Measurements from ENCODE around the gene GPR85. TPM values are rescaled to one million over a fixed set of nuclear protein-coding genes. Genes with fewer than 3 reads are reported as not detected.
"Not testable (repeated sequence)": the region's sequence is repeated elsewhere in the genome, so short reads cannot be mapped to it uniquely, and the experiment has no call there.

The GPR85 gene
- under 0.01 TPM for total RNA-seq

- peaks cover 11% of the 10 kb centered on the region for H3K4me1 ChIP-seq (ENCODE audit: insufficient read depth, low read length)
- H3K9me3 ChIP-seq (ENCODE audit: low read depth, low read length), result no peaks in the 10 kb centered on the region
- peaks cover 47% of the 10 kb centered on the region for H3K27me3 ChIP-seq (ENCODE audit: insufficient read depth, low read length)
- peak within 1 kb of the TSS; percentile 17 for H3K4me3 ChIP-seq (ENCODE audit: low read length)
Measured at GRCh38 chr7:113086431-113086888, at the start of gene GPR85. TSS of gene GPR85 (minus strand) at chr7:113086827. CDS start at chr7:113084721, 2,106 bp downstream.

- Histone ChIP-seq H3K4me3 (ENCODE audit: low read length) (no peak overlapping the region), H3K27me3 (ENCODE audit: insufficient read depth, low read length) (no peaks in the 10 kb centered on the region), H3K4me1 (ENCODE audit: insufficient read depth, low read length) (no peaks in the 10 kb centered on the region), H3K9me3 (ENCODE audit: low read depth, low read length) (no peaks in the 10 kb centered on the region)
Measured at GRCh38 chr7:113134025-113134424, 47.4 kb upstream of the GPR85 start.

- no peaks in the 10 kb centered on the region for H3K27me3 ChIP-seq (ENCODE audit: insufficient read depth, low read length)
- H3K4me1 ChIP-seq (ENCODE audit: insufficient read depth, low read length), result no peaks in the 10 kb centered on the region
- H3K9me3 ChIP-seq (ENCODE audit: low read depth, low read length), result no peaks in the 10 kb centered on the region
- no peak overlapping the region for H3K4me3 ChIP-seq (ENCODE audit: low read length)
Measured at GRCh38 chr7:113131367-113131766, 44.7 kb upstream of the GPR85 start.

GRCh38 chr7:113128031-113128430 lies 41.4 kb upstream of the GPR85 start:
- Histone ChIP-seq H3K9me3 (ENCODE audit: low read depth, low read length) (no peaks in the 10 kb centered on the region), H3K27me3 (ENCODE audit: insufficient read depth, low read length) (no peaks in the 10 kb centered on the region), H3K4me1 (ENCODE audit: insufficient read depth, low read length) (no peaks in the 10 kb centered on the region), H3K4me3 (ENCODE audit: low read length) (no peak overlapping the region)

- H3K9me3 ChIP-seq (ENCODE audit: low read depth, low read length), result no peaks in the 10 kb centered on the region
- no peak overlapping the region for H3K4me3 ChIP-seq (ENCODE audit: low read length)
- H3K27me3 ChIP-seq (ENCODE audit: insufficient read depth, low read length), result no peaks in the 10 kb centered on the region
- no peaks in the 10 kb centered on the region for H3K4me1 ChIP-seq (ENCODE audit: insufficient read depth, low read length)
Measured at GRCh38 chr7:113125728-113126127, 39.1 kb upstream of the GPR85 start.

DNA sequence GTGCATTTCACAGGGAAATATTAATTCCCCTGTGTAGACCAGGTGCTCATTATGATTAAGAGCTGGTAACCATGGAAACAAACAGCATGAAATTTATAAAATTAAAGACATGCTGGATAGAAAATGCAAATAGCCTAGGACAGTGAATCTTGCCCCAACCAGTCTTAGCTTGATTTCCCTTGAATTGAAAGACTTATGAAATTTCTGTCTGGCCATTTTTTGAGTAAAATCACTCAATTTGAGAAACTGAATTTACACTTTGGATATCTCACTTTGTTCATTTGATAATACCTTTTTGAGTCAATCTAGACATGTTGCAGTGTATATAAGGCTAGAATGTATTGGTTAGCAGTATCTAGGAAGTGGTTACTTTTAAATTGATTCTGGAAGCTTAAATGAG lies 36.1 kb upstream of the GPR85 start:
- no peak overlapping the region for H3K4me3 ChIP-seq (ENCODE audit: low read length)

GRCh38 chr7:113120647-113121046 lies 34.0 kb upstream of the GPR85 start:
- peaks cover 11% of the 10 kb centered on the region for H3K4me1 ChIP-seq (ENCODE audit: insufficient read depth, low read length)
- no peak overlapping the region for H3K4me3 ChIP-seq (ENCODE audit: low read length)
- no peaks in the 10 kb centered on the region for H3K9me3 ChIP-seq (ENCODE audit: low read depth, low read length)
- no peaks in the 10 kb centered on the region for H3K27me3 ChIP-seq (ENCODE audit: insufficient read depth, low read length)

More for the DNA sequence above, 36.1 kb upstream of the GPR85 start:
- no peaks in the 10 kb centered on the region for H3K27me3 ChIP-seq (ENCODE audit: insufficient read depth, low read length)
- H3K9me3 ChIP-seq (ENCODE audit: low read depth, low read length), result no peaks in the 10 kb centered on the region
- peaks cover 4% of the 10 kb centered on the region for H3K4me1 ChIP-seq (ENCODE audit: insufficient read depth, low read length)

DNA sequence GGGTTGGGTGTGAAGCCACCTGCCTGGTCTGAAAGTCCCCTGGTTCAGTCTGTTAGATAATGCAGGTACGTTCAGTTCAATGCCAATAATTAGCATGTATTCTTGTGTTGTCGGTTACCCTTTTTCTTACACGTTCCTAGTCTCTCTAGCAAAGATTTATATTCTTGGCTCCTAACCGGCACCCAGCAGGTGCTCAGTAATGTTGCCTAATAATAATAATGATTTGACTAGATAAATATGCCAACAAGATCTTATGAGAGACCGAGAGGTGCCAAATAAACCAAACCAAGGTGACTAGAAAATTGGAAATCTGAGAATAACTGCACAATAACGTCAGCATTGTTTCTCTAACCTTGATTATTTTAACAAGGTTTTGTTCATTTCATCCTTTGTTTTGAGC lies 32.8 kb upstream of the GPR85 start:
- Histone ChIP-seq H3K4me3 (ENCODE audit: low read length) (no peak overlapping the region), H3K4me1 (ENCODE audit: insufficient read depth, low read length) (peaks cover 11% of the 10 kb centered on the region), H3K9me3 (ENCODE audit: low read depth, low read length) (no peaks in the 10 kb centered on the region), H3K27me3 (ENCODE audit: insufficient read depth, low read length) (no peaks in the 10 kb centered on the region)

DNA sequence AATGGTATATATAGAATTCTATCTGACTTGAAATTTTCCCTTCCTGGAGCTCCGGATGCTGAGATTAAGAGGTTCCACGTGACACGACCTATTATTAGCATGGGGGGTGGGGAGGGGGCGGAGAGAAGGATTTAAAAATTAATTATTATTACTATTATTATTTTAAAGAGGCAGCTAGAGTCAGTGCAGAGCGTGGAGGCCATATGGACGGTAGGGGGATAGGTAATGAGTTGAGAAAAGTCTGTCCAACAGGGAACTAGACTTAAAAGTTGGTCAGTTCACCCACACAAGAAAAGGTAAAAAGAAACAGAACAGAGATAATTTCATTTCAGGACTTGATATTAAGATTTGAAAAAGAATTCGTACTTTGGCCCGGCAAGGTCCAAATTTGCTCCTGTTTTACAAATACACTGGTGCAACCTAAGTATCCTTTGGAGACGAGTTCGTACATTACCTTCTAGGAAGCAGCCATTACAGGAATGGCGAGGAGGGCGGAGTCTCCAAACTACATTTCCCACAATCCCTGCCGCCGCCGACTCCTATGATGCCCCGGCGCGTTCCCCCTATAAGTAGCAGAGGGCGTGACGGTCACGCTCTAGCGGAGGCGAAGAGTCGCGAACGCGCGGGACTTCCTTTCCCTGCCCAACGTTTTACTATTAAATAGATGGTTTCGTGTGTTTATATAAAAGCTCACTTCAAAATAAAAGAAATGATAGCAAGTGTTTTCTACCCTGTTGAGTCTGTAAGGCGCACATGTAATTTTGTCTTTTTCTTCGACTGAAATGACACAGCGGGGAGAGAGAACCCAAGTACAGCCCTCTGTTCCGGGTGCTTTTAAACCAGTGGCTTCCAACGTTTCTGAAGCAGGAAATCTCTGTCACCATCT lies 31.7 kb upstream of the GPR85 start, which contains the start of gene SMIM30:
TSS of gene SMIM30 (minus strand) at position 481 of the 886 bp plus-strand sequence. CDS start 976 bp downstream, outside the sequence.
- H3K27me3 ChIP-seq (ENCODE audit: insufficient read depth, low read length), result no peaks in the 10 kb centered on the region
- H3K4me3 ChIP-seq (ENCODE audit: low read length), result peak within 1 kb of the TSS; percentile 46
- H3K9me3 ChIP-seq (ENCODE audit: low read depth, low read length), result no peaks in the 10 kb centered on the region
- peaks cover 11% of the 10 kb centered on the region for H3K4me1 ChIP-seq (ENCODE audit: insufficient read depth, low read length)

DNA sequence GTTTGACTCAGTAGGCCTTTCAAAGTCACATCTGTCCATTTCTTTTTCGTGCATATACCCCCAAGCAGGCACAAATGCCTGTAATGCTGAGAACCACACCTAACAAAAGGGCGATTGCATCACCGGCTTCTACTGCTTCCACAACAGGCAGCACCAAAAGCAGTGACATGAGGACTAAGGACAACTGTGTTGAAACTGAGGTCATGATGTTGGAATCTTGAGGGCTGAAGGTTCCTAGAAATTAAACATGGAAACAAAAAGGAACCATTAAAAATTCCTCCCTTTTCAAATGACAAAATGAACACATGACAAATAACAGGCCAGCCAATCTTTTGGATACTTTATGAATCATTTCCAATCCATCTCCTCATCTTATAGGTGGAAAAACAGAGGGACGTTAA lies 30.7 kb upstream of the GPR85 start:
- H3K4me1 ChIP-seq (ENCODE audit: insufficient read depth, low read length), result peaks cover 11% of the 10 kb centered on the region
- not testable (repeated sequence) for H3K27me3 ChIP-seq (ENCODE audit: insufficient read depth, low read length); H3K4me3 ChIP-seq (ENCODE audit: low read length); H3K9me3 ChIP-seq (ENCODE audit: low read depth, low read length)

GRCh38 chr7:113113912-113114311 lies 27.3 kb upstream of the GPR85 start:
- H3K4me1 ChIP-seq (ENCODE audit: insufficient read depth, low read length), result peaks cover 11% of the 10 kb centered on the region

GRCh38 chr7:113109718-113110117 lies 23.1 kb upstream of the GPR85 start:
- no peaks in the 10 kb centered on the region for H3K27me3 ChIP-seq (ENCODE audit: insufficient read depth, low read length)
- H3K4me3 ChIP-seq (ENCODE audit: low read length), result no peak overlapping the region
- H3K9me3 ChIP-seq (ENCODE audit: low read depth, low read length), result no peaks in the 10 kb centered on the region
- H3K4me1 ChIP-seq (ENCODE audit: insufficient read depth, low read length), result no peaks in the 10 kb centered on the region

More at GRCh38 chr7:113113912-113114311, 27.3 kb upstream of the GPR85 start:
- Histone ChIP-seq H3K27me3 (ENCODE audit: insufficient read depth, low read length) (no peaks in the 10 kb centered on the region), H3K9me3 (ENCODE audit: low read depth, low read length) (no peaks in the 10 kb centered on the region), H3K4me3 (ENCODE audit: low read length) (no peak overlapping the region)

DNA sequence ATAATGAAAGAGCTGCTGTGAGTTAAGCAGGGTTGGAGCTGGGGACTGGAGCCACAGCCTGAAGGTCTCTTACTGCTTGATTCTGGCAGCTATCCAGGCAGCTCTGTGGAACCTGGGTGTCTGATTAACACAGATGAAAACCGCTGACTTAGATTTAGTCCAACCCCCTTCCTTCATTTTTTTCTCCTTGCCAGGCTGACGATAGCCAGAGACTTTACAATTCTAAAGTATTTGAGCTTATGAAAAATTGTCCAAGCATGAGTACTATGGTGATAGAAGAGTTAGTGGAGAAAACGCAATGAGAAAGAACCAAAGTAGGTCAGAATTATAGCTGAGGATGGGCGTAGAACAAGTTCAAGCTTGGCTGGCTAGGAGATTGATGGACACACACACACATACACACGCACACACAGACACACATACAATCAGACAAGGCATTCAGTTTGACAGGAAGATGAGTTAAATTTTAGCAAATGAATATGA lies 13.5 kb upstream of the GPR85 start:
- Histone ChIP-seq H3K4me3 (ENCODE audit: low read length) (no peak overlapping the region), H3K9me3 (ENCODE audit: low read depth, low read length) (no peaks in the 10 kb centered on the region), H3K27me3 (ENCODE audit: insufficient read depth, low read length) (no peaks in the 10 kb centered on the region), H3K4me1 (ENCODE audit: insufficient read depth, low read length) (no peaks in the 10 kb centered on the region)

- H3K27me3 ChIP-seq (ENCODE audit: insufficient read depth, low read length), result no peaks in the 10 kb centered on the region
- H3K4me3 ChIP-seq (ENCODE audit: low read length), result no peak overlapping the region
- H3K4me1 ChIP-seq (ENCODE audit: insufficient read depth, low read length), result no peaks in the 10 kb centered on the region
- no peaks in the 10 kb centered on the region for H3K9me3 ChIP-seq (ENCODE audit: low read depth, low read length)
Measured at GRCh38 chr7:113099284-113099919, 12.8 kb upstream of the GPR85 start.

DNA sequence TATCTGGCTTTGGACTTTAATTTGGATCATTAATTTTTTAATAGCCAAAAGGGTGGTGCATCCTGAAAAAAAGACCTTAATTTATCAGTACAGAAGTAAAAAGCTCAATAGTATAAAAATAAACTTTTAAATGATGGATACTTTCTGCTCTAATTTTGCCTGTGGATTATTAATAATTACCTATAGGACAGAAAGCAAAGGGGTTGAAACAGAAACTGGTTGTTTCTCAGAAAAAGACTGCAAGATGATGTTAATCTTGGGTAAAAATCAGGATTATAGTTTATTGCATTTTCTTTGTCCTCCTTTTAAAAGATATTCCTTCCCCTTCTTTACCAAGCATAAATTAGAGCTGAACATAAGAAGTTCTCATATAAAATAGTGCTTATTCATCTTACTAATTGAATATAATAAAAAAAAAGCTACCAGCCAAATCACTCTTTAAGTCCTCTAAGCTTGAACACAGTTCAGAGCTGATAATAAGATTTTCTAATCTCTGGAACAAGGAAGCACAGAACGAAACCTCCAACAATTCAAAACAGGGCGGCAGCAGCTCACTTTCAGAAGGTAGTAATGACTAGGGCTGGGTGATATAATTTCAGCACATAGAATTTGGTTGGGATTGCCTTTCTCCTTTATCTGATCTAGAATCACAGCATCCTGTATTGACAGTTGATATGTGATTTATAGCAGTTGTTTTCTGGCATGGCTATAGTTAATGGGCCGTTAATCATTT lies 8.1 kb upstream of the GPR85 start:
- Histone ChIP-seq H3K27me3 (ENCODE audit: insufficient read depth, low read length) (no peaks in the 10 kb centered on the region), H3K4me3 (ENCODE audit: low read length) (no peak overlapping the region), H3K9me3 (ENCODE audit: low read depth, low read length) (no peaks in the 10 kb centered on the region), H3K4me1 (ENCODE audit: insufficient read depth, low read length) (no peaks in the 10 kb centered on the region)
